NCI-H187 (cell line): ENCODE results near the gene RBM33.
"Not testable (repeated sequence)": the region's sequence is repeated elsewhere in the genome, so short reads cannot be mapped to it uniquely, and the experiment has no call there.

Experiments
- DNase-seq, 2 experiments: peaks; one replicate each; lab custom pipeline; 2025; lab: John Stamatoyannopoulos, UW

Gene RBM33

GRCh38 chr7:155809332-155809946 lies 165.0 kb downstream of the RBM33 start:
- DNase-seq = no peak

GRCh38 chr7:155809947-155810769 lies 165.7 kb downstream of the RBM33 start:
- no peak for DNase-seq

- no peak for DNase-seq
These were observed 166.5 kb downstream of the RBM33 start for GRCh38 chr7:155810770-155811559.

- no peak for DNase-seq
These were observed 167.1 kb downstream of the RBM33 start for GRCh38 chr7:155811560-155811894.

DNA sequence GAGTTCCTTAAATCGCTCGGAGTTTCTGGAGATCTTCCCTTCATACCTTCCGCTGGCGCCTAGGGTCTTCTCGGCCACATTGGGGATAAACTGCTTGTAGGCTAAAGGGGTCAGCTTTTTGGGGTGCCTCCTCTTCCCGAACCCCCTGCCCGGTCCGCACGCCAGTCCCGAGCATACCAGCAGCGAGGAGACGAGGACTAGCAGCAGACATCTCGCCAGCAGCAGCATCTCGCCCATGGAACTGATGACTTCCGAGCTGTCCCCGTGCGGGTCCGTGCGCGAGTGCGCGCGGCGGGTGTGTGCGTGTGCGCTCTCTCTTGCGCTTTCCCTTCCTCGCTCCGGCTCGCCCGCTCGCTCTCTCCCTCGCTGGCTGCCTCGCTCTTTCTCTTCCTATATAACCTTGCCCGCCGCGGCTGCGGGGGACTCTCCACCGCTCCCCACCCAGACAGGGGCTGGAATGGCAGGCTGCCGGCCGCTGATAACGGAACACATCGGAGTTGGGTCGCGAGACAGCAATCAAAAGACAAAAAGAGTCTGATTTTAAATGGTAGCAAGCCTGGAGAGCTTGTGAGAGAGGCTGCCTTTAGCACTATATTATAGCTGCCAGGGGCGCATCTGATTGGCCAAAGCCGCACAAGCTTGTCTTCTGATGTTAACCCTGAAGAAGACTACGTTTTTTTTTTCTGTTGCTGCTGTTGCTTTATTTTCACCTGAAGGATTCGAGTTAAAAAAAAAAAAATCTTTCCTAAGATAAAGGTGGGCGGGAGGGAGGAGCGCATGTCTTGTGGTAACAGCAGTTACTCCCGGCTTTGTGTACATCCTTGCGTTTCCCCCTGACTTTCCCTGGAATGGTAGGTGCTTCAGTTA lies 167.7 kb downstream of the RBM33 start, which contains the start of gene SHH:
Gene SHH (minus strand): TSS at position 569 of the 867 bp plus-strand sequence. CDS start 341 bp downstream, at position 228.
- DNase-seq = no peak

DNA sequence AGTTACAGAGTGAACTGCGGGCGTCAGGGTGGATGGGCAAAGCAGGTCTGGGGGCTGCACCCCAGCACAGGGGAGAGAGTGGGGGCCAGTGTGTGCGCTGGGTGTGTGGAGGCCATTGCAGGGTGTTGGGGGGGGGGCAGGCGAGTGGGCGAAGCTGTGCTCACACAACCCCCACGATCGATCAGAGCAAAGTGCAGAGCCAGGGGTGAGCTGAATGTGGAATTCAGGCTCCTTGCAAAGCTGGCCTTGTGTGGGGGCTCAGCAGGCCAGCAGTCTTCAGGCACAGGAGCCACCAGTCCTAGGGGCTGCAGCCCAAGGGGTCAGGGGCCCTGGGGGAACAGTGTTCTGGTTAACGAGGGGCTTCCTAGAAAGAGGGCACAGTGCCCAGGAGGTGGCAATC lies 168.7 kb downstream of the RBM33 start:
- no peak for DNase-seq

GRCh38 chr7:155813546-155814315 lies 169.3 kb downstream of the RBM33 start:
- no peak for DNase-seq

DNA sequence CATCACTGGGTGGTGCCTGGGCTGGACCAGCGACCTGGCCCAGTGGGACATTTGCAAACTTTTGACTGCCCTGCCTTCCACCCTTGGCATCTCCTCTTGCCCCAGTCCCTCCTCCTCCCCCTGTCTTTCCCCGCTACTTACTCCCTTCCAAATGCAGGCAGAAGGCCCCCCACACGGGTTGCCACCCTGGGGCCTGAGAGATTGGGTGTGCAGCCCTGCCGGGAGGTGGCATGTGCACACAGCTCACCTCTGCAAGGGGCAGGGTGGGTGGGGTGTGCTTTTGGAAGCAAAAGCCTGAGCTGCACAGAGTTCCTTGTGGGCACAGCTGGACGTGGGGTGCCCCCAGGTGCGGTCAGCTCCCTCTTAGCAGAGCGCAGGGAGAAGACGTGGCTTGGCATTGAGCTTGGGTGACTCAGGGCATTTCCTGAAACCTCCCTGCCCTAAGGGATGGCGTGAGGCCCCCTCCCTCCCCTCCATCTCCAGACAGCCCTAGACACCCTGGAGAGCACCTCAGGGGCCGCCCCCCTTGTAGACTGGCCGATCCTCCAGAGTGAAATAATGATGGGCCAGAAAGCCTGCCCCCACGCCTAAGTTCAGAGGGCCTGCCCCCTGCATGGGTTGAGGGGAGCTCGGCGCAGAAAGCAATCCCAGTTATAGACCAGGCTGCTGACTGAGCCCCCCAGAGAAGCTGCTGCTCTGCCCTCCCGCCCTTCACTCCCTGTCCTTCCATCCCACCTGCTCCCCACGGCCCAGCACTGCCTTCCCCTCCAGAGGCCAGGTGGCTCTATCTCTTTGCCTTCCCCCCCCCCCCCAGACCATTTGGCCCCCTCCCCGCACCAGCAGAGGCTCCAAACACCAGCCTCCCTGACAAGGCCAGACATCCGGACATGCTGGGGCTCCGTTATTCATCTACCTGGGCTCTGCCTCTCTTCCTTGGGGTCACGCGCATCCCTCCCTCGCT lies 170.1 kb downstream of the RBM33 start:
- DNase-seq = no peak

DNA sequence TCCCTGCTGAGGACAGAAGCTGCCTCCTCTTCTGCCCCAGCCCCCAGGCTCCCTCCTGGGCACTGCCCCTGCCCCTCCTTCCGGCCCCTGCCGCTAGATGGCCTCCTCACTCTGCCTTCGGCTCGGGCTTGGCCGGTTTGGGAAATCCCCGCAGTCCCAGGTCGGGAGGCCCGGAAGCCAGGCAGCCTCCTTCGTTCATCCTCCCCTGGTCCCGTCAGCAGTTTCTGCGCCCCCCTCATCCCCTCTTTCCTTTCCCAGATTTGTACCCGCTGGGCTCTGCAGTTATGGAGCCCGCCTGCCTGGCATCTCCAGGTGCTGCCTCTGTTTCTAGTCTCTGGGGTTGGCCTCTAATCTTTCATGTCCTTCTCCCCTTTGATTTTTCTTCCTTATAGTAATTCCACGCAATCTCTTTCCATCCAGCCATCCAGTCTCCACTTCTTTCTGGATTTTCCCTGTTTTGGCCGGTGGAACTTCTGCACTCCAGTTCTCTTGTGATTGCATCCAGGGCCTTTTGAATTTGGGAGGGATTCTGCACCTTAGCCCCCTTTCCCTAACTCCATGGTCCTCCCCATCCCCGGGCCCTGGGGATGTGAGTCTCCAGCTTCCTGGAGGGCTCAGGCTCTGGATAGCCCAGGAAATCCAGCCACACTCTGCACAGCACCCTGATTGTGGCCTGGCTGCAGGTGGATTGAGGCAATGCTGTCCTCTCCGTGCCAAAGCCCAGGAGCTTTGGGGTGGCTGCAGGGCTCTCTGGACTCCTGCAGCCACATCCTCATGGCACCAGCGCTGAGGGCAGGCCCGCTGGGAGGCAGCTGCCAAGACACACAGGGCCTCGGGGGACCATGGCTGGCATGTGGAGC lies 171.1 kb downstream of the RBM33 start:
- peak in 1 of 2 experiments; percentile 31 for DNase-seq

DNA sequence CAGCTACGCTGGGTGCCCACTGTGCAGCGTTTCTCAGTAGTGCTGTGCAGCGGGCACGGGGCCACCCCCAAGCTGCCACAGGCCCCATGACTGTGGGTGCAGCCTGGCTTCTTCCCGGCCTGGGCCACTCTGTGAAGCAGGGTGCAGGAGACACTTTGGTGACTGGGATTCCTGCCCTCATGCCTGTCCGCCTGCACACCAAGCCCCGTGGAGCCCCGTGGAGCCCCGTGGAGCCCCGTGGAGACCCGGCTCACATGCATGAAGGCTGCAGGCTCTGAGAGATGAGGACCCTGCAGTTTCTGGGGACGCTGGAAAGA lies 171.7 kb downstream of the RBM33 start:
- no peak for DNase-seq

DNA sequence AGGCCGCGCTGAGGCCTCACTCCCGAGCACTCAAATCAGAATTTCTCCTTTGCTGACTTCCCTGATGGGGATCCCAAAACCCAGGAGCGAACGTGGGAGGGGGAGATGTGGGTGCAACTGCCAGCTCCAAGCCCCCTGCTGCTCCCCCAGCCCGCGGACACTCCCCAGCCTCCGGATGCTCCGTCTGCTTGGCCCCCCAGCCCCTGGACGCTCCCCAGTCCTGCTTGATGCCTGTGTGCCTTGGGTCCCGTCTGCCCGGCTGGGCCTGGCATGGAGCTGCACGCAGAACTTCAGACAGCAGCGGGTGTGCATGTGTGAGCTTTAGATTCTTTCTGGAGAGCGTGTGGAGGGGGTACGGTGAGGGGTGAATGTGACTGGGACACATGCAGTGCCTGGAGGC lies 172.5 kb downstream of the RBM33 start:
- DNase-seq = no peak

- not testable (repeated sequence) for DNase-seq
These were observed 173.1 kb downstream of the RBM33 start for GRCh38 chr7:155817515-155817914.

- no peak for DNase-seq
These were observed 173.8 kb downstream of the RBM33 start for GRCh38 chr7:155818154-155818819.

DNA sequence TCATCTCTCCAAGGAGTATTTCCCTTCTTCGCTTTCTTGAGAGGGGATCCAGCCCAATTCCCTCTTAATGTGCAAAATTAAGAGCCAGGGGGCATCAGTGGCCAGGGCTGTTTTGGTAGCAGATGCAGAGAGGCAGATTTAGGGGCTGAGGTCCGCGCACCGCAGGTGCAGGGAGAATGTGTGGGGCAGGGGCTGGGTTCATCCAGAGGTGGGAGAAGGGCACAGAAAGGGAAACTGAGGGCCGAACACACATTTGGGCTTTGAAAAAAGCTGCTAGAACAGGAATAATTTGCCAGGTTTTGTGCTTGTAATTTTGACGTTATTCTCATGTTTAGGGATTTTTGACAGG lies 174.3 kb downstream of the RBM33 start:
- DNase-seq = no peak

- no peak for DNase-seq
These were observed 174.7 kb downstream of the RBM33 start for GRCh38 chr7:155819186-155819585.

GRCh38 chr7:155820246-155820645 lies 175.8 kb downstream of the RBM33 start:
- DNase-seq = no peak

DNA sequence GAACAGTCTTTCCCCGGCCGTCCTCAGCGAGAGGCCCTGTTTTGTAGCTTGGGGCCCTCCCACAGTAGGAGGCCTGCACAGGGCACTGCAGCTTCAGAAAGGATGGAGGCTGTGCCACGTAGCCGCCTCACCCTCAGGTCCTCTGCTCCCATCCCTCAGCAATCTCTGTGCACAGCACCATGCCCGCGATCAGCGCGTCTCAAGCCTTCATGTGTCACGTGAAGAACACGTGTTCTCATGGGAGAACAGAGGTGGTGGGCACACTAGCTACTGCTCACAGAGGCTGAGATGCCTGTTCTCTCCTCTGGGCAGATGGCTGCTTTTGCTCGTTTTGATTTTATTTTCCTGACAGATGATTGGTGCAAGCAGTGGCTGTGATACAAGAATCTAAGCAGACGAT lies 176.3 kb downstream of the RBM33 start:
- DNase-seq = no peak

DNA sequence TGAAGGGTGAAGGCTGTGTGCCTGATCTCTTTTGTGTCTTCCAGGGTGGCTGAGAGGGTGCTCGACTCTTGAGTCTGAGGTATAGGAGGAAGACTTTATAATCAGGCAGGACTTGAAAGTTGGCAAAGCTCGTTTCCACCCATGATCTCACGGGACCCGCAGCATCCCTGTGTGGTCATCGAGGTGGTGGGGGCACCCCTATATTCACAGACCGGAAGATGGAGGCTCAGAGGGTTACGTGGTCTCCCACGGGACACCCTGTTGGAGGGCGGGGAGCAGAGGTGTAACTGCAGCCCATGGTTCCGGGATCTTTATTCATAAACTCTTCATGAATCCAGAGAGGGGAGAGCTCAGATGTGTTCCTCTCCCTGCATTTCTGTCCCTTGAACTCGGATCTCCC lies 177.4 kb downstream of the RBM33 start:
- DNase-seq = no peak
